NCI-H2107 treated with DMSO at 0.1 percent for 48 hours (cell line): ENCODE results near the gene SLC9A1.
"Not testable (repeated sequence)": the region's sequence is repeated elsewhere in the genome, so short reads cannot be mapped to it uniquely, and the experiment has no call there.

ENCODE experiments used
- DNase-seq: peaks from one replicate; lab custom pipeline; 2025; ENCODE audit not compliant: unreplicated experiment; lab: John Stamatoyannopoulos, UW

The SLC9A1 gene

DNA sequence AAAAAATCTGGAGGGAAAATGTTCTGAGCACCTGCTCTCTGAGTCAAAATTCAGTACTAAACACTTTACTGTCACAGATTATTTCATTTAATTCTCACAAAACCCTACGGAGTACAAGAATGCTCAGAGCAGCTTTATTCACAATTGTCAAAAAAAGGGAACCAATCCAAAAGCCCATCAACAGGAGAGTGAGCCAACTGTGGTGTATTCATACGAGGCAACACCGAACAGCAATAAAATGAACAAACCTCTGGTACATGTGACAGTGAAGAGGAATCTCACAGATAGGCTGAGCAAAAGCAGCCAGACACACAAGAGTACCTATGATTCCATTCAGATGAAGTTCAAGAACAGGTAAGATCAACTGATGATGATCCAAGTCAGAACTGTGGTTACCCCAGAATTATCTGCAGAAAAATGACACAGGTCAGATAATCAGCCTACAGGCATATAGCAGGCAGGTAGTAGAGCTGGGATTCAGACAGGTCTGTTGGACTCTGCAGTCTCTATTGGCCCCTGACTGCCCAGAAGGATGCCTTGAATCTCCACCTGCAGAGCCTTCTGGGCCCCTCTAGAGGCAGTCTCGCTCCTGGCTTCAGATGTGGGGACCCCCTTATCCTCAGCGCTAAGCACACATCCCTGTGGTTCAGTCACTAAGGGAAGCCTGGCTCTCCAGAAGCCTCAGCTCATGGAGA is 19.2 kb downstream of the SLC9A1 start:
- no peak for DNase-seq

DNA sequence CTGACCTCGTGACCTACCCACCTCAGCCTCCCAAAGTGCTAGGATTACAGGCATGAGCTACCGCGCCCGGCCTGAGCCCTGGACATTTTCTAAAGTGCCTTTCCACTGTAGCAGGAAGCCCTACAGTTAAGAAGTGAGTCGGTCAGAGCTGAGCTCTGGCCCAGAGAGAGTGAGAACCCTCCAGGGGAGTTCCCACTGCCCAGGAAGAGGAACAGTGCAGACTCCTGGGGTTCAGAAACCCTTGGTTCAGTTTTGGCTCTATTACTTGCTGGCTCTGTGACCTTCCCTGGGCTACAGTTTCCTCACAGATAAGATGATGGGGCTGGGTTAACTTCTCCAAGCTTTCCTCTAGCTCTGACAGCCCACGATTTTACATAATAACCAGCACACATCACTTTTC is 20.9 kb downstream of the SLC9A1 start:
- DNase-seq = no peak

GRCh38 chr1:27133158-27133557 is 21.8 kb downstream of the SLC9A1 start:
- no peak for DNase-seq

DNA sequence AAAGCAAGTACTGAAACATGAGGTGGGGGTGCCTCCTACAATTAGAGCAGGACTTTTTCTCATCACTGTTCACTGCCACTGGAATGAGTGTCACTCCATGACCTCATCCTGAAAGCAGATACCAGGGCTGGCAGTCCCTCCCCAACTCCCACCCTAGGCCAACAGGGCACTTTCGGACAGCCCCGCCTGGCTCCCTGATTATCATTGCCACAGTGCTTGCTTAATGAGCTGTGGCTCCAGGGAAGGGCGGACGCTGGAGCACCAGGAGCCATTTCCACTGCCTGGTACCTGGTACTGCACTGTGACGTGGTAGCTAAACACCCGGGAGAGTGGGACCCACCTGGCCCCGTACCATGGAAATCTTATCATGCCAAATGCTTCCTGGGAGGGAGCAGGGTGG is 22.3 kb downstream of the SLC9A1 start:
- no peak for DNase-seq

DNA sequence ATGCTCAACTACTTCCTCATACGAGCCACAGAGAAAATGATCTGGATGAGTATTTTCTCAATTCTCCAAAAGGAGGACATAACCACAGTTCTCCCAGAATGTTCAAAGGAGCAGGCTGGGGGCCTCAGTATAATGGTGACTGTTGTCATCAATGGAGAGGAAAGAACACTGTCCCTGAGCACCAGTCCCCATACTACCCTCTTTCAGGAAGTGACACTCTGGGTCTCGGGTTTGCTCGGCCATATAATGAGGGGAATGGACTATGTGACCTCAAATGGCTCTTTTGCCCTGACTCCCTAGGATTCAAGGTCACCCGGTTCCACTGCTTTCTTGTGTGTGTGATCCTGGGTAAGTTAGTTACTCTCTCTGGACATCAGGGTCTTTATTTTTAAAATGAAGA is 22.8 kb downstream of the SLC9A1 start:
- DNase-seq = no peak

- DNase-seq = no peak
These were observed 24.1 kb downstream of the SLC9A1 start for GRCh38 chr1:27130798-27131197.

GRCh38 chr1:27129225-27129624 is 25.7 kb downstream of the SLC9A1 start:
- no peak for DNase-seq

DNA sequence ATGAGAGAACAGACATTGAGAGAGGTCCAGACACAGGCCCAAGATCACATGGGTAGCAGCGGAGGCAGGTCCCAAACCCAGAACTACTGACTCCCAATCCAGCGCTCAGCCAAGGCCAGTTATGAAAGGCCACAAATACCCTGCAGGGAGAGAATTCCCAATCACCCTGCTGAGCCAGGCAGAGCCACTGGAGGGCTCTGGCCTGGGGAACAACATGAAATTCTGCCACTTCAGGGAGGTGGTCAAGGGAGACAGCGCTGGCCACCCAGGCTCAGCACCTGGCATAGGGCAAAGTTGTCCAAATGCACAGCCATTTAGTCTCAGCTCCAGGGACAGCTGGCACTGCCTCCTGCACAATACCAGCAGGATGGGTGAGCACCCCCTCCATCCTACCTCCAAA is 27.5 kb downstream of the SLC9A1 start:
- no peak for DNase-seq

DNA sequence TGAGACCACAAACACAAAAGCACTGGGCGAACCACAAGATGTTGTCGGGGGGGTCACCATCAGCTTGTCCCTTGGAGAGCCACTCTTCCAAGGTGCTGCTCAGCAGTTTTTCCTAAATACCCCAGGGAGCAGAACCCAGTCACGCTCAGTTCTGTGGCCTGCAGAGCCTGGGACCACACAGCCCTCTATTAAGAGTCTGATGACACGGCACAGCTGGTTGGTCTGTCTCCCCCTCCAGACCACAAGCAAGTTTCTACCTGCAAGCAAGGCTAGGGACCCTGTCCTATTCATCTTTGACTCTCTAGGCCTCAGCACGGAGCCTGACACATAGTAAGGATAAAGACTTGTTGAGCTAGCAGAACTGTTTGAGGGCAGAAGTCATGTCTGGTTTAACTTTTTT is 28.5 kb downstream of the SLC9A1 start:
- no peak for DNase-seq

GRCh38 chr1:27125125-27125524 is 29.8 kb downstream of the SLC9A1 start:
- DNase-seq = not testable (repeated sequence)

DNA sequence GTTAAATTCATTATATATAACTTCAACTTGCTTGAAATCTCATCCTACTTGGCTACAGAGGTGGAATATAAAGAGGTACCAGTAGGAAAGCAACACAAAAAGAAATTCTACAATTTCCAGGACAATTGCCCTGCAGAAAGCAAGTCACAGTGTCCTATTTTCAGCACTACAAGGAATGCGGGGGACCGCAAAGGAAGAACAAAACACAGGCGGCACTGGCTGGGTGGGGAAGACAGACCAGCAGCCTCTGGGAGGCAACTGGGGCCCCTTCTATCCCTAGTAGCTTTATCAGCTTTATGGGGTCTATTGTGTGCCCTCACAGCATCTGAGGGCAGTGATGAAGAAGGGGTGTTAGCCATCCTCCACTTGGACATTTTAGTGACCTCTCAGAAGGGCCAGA is 30.5 kb downstream of the SLC9A1 start:
- DNase-seq = no peak

DNA sequence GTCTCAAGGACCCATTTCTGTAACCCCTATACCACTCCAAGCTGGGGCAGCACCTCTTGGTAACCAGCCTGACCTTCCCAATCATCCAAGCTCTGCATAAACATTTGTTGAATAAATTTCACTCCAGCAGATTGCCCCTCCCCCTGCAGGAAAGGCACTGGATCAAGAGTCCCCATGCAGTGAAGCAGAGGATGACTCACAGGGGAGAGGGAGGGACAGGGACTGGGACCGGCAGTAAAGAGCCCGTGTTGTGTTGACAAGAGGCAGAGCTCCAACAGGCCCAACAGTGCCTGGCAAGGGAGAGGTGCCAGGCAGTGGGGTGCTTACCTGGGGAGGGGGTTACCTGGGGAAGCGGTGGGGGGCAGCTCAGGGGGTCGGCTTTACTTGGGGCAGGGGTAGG is 32.3 kb downstream of the SLC9A1 start:
- DNase-seq = no peak

GRCh38 chr1:27120854-27121253 is 34.1 kb downstream of the SLC9A1 start:
- DNase-seq = no peak

DNA sequence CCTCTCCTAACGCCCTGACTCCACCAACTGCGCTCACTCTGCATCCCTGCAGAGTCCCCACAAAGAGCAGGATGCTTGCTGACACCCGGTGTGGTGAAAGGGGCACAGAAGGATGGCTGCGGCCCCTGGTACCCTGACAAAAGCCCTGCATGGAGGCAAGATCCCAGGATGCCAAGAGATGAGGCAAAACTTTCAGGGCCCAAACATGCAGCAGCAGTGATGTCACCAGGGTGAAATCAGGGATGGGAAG is 36.6 kb downstream of the SLC9A1 start:
- DNase-seq = no peak

- no peak for DNase-seq
These were observed 37.0 kb downstream of the SLC9A1 start for GRCh38 chr1:27117733-27118439.

DNA sequence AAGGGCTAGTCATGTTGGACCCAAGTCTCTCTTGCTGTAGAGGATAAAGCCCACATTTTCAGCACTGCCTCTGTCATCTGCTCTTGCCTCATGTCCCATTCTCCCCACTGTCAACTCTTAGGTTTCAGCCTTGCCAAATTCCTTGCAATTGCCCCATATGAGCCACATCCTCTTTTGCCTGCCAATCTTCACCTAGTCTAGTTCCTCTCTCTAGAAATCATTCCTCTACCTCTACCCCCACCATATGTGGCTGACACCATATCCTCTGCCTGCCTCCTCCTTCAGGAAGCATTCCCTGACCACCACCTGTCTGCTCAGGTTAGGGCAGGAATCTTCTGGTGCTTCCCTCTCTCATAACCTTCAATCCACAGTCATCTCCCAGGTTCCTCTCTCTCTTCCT is 38.2 kb downstream of the SLC9A1 start:
- no peak for DNase-seq

- DNase-seq = no peak
These were observed 38.7 kb downstream of the SLC9A1 start for GRCh38 chr1:27116232-27116631.

GRCh38 chr1:27114546-27114945 is 40.4 kb downstream of the SLC9A1 start:
- DNase-seq = no peak

GRCh38 chr1:27113861-27114260 is 41.1 kb downstream of the SLC9A1 start:
- no peak for DNase-seq

DNA sequence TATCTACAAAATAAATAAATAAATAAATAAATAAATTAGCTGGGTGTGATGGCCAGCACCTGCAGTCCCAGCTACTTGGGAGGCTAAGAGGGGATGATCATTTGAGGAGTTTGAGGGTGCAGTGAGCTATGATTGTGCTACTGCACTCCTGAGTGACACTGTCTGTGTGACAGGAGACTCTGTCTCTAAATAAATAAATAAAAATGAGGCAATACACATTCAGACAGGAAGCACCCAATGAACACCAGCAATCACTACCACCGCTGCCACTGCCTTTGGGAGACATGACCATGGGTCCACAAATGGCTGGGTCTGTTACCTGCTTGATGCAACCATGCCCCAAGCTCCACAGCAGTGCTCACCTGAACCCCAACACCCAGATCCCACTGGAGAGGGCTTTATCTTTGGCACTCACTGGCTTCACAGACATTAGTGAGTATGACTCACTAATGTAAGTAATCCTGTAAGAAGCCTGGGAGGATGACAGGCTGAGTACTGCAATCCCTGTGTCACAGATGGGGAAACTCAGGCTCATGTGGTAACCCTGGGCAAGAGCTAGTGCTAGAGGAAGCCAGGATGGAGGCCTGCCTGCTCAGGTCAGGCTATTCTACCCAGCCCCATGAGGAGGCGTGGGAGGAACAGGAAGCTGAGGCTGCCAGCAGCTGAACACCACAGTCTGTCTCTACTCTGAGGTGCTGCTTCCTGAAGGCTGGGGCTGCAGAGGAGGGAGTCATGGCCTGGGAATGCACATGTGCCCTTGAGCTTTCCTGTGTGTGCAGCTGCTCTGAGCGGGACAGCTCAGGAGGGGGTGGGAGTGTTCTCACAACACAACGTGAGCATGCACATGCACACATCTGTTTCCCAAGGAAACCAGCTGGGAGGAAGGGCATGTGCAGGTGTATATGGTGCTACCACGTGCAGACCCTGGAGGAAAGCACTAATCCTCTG is 43.0 kb downstream of the SLC9A1 start:
- peak; percentile 30 for DNase-seq

- DNase-seq = no peak
These were observed 45.7 kb downstream of the SLC9A1 start for GRCh38 chr1:27109103-27109822.
